ENCODE measurements around the gene IDH3G.
A peak's percentile ranks its signal among the peaks of the same experiment; 100 is the strongest.

IDH3G gene

GRCh38 chrX:153816831-153817690 is 22.9 kb upstream of the IDH3G start:
- peak; percentile 14 for DNase-seq (ENCODE audit: low read depth)

GRCh38 chrX:153814591-153815315 is 20.6 kb upstream of the IDH3G start:
- no peak for DNase-seq (ENCODE audit: low read depth)

- no peak for DNase-seq (ENCODE audit: low read depth)
These were observed 19.0 kb upstream of the IDH3G start for GRCh38 chrX:153813161-153813560.

GRCh38 chrX:153812220-153812619 is 18.0 kb upstream of the IDH3G start:
- no peak for DNase-seq (ENCODE audit: low read depth)

GRCh38 chrX:153807976-153808375 is 13.8 kb upstream of the IDH3G start:
- no peak for DNase-seq (ENCODE audit: low read depth)

- no peak for DNase-seq (ENCODE audit: low read depth)
These were observed 12.9 kb upstream of the IDH3G start for GRCh38 chrX:153806999-153807575.

GRCh38 chrX:153805436-153805835 is 11.3 kb upstream of the IDH3G start:
- no peak for DNase-seq (ENCODE audit: low read depth)

- DNase-seq (ENCODE audit: low read depth), result no peak
These were observed 10.4 kb upstream of the IDH3G start for GRCh38 chrX:153804621-153805020.

- no peak for DNase-seq (ENCODE audit: low read depth)
These were observed 10.0 kb upstream of the IDH3G start for GRCh38 chrX:153804100-153804595.

- no peak for DNase-seq (ENCODE audit: low read depth)
These were observed 9.3 kb upstream of the IDH3G start for GRCh38 chrX:153803211-153804099.

- DNase-seq (ENCODE audit: low read depth), result no peak
These were observed 8.4 kb upstream of the IDH3G start for GRCh38 chrX:153802513-153803045.

- DNase-seq (ENCODE audit: low read depth), result no peak
These were observed 7.5 kb upstream of the IDH3G start for GRCh38 chrX:153801669-153802068.

- DNase-seq (ENCODE audit: low read depth), result no peak
These were observed 6.6 kb upstream of the IDH3G start for GRCh38 chrX:153800746-153801145.

GRCh38 chrX:153800177-153800722 is 6.1 kb upstream of the IDH3G start:
- no peak for DNase-seq (ENCODE audit: low read depth)

GRCh38 chrX:153799326-153799725 is 5.2 kb upstream of the IDH3G start:
- no peak for DNase-seq (ENCODE audit: low read depth)

- no peak for DNase-seq (ENCODE audit: low read depth)
These were observed 3.3 kb upstream of the IDH3G start for GRCh38 chrX:153797415-153798015.

GRCh38 chrX:153794897-153795816 is 982 bp upstream of the IDH3G start:
- no peak for DNase-seq (ENCODE audit: low read depth)

- no peak for DNase-seq (ENCODE audit: low read depth)
These were observed 884 bp downstream of the IDH3G start for GRCh38 chrX:153793291-153793690.

GRCh38 chrX:153792368-153792767 is 1.8 kb downstream of the IDH3G start:
- no peak for DNase-seq (ENCODE audit: low read depth)

Data from T-helper 22 cell (primary cell).